Renal cortex interstitium (tissue), 11 donors: Measurements from ENCODE around the gene AK2. TPM values are rescaled to one million over a fixed set of nuclear protein-coding genes. Genes with fewer than 3 reads are reported as not detected.
A peak's percentile ranks its signal among the peaks of the same experiment; 100 is the strongest.

Experiments used
- DNase-seq, 11 donors: peaks; one replicate each; pipeline ENCODE4 v3.0.0-alpha.2; 2013; ENCODE audit warnings: low read depth in 9 of 11, low spot score in 4 of 11; ENCODE audit errors: extremely low read depth in 1 of 11
- polyA plus RNA-seq, 3 donors: library from polyadenylated mRNA; unstranded; fragments of 120-200 nt; gene quantifications; one replicate each; pipeline ENCODE4 v1.2.1, GENCODE V29; 2013; ENCODE audit not compliant: insufficient read length in 3 of 3

AK2 gene
- polyA plus RNA-seq, 3 donors = 199 to 254 (median 217) TPM

DNA sequence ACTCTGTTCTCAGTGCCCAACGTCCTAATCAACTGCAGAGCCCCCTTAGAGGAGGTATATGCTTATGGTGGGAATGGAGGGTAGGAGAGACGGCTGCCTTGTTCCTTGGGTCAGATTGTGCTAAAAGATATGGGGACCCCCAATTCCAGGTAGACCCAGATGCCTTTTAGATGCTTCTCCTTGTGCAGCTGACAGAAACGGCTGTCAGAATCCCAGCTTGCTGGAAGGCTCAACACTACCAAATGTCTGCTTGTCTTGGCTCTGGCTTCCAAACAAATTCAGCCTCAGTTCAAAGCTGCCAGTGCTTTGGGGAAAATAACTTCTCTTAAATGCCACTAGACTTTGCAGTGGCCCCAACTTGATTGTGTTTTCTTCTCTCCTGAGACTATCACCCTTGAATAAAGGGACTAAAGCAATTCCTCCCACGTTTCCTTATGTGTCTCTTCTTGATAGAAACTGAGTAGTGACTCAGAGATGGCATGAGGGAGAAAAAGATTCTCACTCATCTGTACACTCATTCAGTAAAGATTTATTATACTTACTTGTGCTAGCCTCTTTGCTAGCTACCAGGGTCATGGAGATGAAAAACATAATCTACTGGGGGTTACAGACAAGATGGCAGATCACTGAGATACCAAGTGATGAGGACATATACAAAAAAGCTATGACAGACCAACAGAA is 68.7 kb downstream of the AK2 start:
- no peak for DNase-seq

DNA sequence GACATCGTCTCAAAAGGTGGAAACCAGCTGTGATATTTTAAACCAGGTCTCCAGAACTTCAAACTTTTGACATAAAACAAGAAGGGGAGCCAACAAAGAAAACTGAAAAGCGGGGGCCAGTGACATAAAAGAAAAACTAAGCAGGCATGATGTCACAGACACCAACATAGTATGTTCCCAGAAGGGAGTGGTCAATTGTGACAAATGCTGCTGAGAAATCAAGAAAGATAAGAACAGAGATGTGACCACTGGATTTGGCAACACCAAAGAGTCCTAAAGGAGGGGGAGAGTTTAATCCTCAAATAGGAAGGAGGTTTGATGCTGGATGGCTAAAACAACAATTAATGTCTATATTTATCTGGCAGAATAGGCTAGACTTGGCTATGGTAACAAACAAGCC is 69.8 kb downstream of the AK2 start:
- DNase-seq = no peak

DNA sequence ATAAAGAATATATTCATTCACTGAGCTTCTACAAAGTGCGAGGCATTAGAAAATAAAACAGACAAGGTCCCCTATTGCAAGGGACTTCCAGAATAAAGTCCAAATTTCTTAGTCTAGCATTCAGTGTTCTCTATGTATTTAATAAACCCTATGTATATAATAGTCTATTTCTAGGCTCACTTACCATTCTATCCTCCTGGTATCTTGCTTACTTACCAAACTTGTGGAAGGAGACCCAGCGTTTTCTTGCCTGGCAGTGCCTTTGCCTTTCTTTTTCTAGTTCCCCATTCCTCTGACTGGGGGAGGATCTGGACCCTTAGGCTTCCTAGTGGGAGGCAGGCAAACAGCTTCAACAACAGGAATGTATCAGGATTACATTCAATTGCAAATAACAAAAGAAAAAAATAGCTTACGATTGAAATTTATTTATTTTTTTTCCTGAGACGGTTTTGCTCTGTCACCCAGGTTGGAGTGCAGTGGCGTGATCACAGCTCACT is 71.4 kb downstream of the AK2 start:
- peak in 1 of 11 donors; percentile 29 for DNase-seq

- DNase-seq = peak in 10 of 11 donors; percentile 78 to 92 (median 88)
These were observed 72.0 kb downstream of the AK2 start, which contains the start of gene RNF19B for GRCh38 chr1:32964461-32965250. TSS of gene RNF19B (minus strand) at chr1:32964809. CDS start at chr1:32964685, 124 bp downstream.

GRCh38 chr1:32963746-32964460 is 72.8 kb downstream of the AK2 start:
- DNase-seq = peak in 4 of 11 donors; percentile 32 to 43 (median 38)

- DNase-seq = no peak
These were observed 74.3 kb downstream of the AK2 start for GRCh38 chr1:32962248-32962896.

- DNase-seq = no peak
These were observed 75.8 kb downstream of the AK2 start for GRCh38 chr1:32960819-32961355.

GRCh38 chr1:32960342-32960741 is 76.3 kb downstream of the AK2 start:
- no peak for DNase-seq

GRCh38 chr1:32958827-32959226 is 77.9 kb downstream of the AK2 start:
- DNase-seq = no peak

Other genes with a start within 250 kb of the AK2 start
- 10 to 100 TPM; 57.3 to 68.0 (median 60.2) TPM for gene YARS1, start 219.5 kb downstream of the AK2 start, polyA plus RNA-seq
- gene S100PBP, start 219.2 kb downstream of the AK2 start, polyA plus RNA-seq = 10 to 100 TPM; 31.7 to 46.5 (median 37.2) TPM
- gene FNDC5, start 166.0 kb downstream of the AK2 start, polyA plus RNA-seq = 10 to 100 TPM; 46.5 to 56.8 (median 56.2) TPM
- gene HPCA, start 150.4 kb downstream of the AK2 start, polyA plus RNA-seq = under 1 TPM; 0.31 to 0.95 (median 0.71) TPM
- 1 to 10 TPM; 6.1 to 7.9 (median 7.7) TPM for gene TMEM54, start 135.5 kb downstream of the AK2 start, polyA plus RNA-seq
- gene RNF19B, start 72.1 kb downstream of the AK2 start, polyA plus RNA-seq = 10 to 100 TPM; 16.6 to 17.4 (median 16.7) TPM
- gene AZIN2, start 44.3 kb upstream of the AK2 start, polyA plus RNA-seq = 10 to 100 TPM in 1 of 3 donors, 1 to 10 TPM in 2; 7.1 to 10.3 (median 8.2) TPM
- 1 to 10 TPM; 6.3 to 8.6 (median 8.0) TPM for gene TRIM62, start 145.2 kb upstream of the AK2 start, polyA plus RNA-seq
- gene ZNF362, start 219.6 kb upstream of the AK2 start, polyA plus RNA-seq = 10 to 100 TPM; 55.9 to 65.9 (median 65.4) TPM